AG10803 (cell line): ENCODE data around the gene GJB3.
"Not testable (repeated sequence)": the region's sequence is repeated elsewhere in the genome, so short reads cannot be mapped to it uniquely, and the experiment has no call there.

Experiments used
- DNase-seq: peaks from one replicate; pipeline ENCODE4 v3.0.0; 2010; ENCODE audit warnings: low read depth
- H3K4me3 ChIP-seq: 2 replicates; pipeline ENCODE4 v1.5.1; 2011; ENCODE audit warnings: mild to moderate bottlenecking, low read length, control low read depth
- CTCF ChIP-seq: conservative IDR thresholded peaks from 2 replicates; pipeline ENCODE4 v1.5.1; 2011; ENCODE audit warnings: mild to moderate bottlenecking, low read length, control low read depth, inconsistent platforms

The GJB3 gene

GRCh38 chr1:34816332-34816731, 35.3 kb downstream of the GJB3 start:
- no peak for DNase-seq
- H3K4me3 ChIP-seq = no peak overlapping the region
- TF ChIP-seq CTCF = no peak

- no peak overlapping the region for H3K4me3 ChIP-seq
- no peak for DNase-seq
- TF ChIP-seq CTCF = no peak
Measured at GRCh38 chr1:34816778-34817177, 35.8 kb downstream of the GJB3 start.

- not testable (repeated sequence) for DNase-seq, H3K4me3 ChIP-seq
Measured at GRCh38 chr1:34818862-34819261, 37.8 kb downstream of the GJB3 start.

- DNase-seq = no peak
- no peak overlapping the region for H3K4me3 ChIP-seq
- TF ChIP-seq CTCF = no peak
Measured at GRCh38 chr1:34822202-34822601, 41.2 kb downstream of the GJB3 start.

- no peak for TF ChIP-seq CTCF
- H3K4me3 ChIP-seq = no peak overlapping the region
Measured at GRCh38 chr1:34824817-34825454, 43.9 kb downstream of the GJB3 start.

GRCh38 chr1:34825455-34826091, 44.6 kb downstream of the GJB3 start:
- TF ChIP-seq CTCF = no peak
- no peak for DNase-seq
- no peak overlapping the region for H3K4me3 ChIP-seq

More at GRCh38 chr1:34824817-34825454, 43.9 kb downstream of the GJB3 start:
- no peak for DNase-seq

GRCh38 chr1:34827341-34827941, 46.4 kb downstream of the GJB3 start:
- no peak for DNase-seq
- no peak for TF ChIP-seq CTCF
- no peak overlapping the region for H3K4me3 ChIP-seq
